GM13977 (cell line): ENCODE measurements around the gene CAPN13.
A peak's percentile ranks its signal among the peaks of the same experiment; 100 is the strongest.

Experiments used
- DNase-seq: peaks from one replicate; pipeline ENCODE4 v3.0.0; 2012; ENCODE audit warnings: low spot score
- CTCF ChIP-seq: IDR thresholded peaks from 2 replicates; pipeline ENCODE4 v1.5.1; 2012; ENCODE audit warnings: mild to moderate bottlenecking, control low read depth; ENCODE audit not compliant: insufficient read depth; ENCODE audit errors: extremely low read depth, missing control alignments
- in situ Hi-C: fragments of 300-500 bp; cut with MboI; formaldehyde crosslinking; loops from one replicate; pipeline ENCODE4 v1.12.0; 2022; ENCODE audit warnings: low sequenced_read_pairs, low pct_unique_long_range_greater_than_20kb, mixed read lengths, inconsistent platforms; ENCODE audit not compliant: unreplicated experiment

CAPN13 gene

GRCh38 chr2:30694286-30695055 lies 112.8 kb downstream of the CAPN13 start:
- TF ChIP-seq CTCF: no peak
- in situ Hi-C loops: no loop called here
- DNase-seq: no peak

DNA sequence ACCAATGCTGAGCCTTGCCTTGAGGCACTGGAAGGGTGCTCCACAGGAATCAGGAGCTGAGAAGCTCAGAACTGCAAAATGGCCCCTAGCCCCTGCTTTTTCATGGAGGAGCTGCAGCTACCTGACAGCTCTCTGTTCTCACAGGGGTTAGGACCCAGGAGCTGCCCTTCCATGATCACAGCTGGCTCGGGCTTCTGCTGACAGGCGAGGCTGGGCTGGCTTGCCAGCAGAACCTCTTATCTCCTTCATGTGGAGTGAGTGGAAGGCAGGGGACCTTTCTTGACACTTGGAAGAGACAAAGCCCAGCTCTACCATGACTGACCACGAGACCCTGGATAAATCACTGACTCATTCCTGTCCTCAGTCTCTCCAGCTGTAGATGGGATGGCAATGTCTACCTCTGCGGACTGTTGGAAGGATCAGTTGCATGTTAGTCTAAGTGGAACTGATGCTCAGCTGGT lies 113.4 kb downstream of the CAPN13 start:
- no peak for DNase-seq
- TF ChIP-seq CTCF: no peak
- in situ Hi-C loops: no loop called here

- in situ Hi-C loops: no loop called here
- no peak for DNase-seq
- TF ChIP-seq CTCF: no peak
Observed at GRCh38 chr2:30692829-30693275, 114.4 kb downstream of the CAPN13 start.

DNA sequence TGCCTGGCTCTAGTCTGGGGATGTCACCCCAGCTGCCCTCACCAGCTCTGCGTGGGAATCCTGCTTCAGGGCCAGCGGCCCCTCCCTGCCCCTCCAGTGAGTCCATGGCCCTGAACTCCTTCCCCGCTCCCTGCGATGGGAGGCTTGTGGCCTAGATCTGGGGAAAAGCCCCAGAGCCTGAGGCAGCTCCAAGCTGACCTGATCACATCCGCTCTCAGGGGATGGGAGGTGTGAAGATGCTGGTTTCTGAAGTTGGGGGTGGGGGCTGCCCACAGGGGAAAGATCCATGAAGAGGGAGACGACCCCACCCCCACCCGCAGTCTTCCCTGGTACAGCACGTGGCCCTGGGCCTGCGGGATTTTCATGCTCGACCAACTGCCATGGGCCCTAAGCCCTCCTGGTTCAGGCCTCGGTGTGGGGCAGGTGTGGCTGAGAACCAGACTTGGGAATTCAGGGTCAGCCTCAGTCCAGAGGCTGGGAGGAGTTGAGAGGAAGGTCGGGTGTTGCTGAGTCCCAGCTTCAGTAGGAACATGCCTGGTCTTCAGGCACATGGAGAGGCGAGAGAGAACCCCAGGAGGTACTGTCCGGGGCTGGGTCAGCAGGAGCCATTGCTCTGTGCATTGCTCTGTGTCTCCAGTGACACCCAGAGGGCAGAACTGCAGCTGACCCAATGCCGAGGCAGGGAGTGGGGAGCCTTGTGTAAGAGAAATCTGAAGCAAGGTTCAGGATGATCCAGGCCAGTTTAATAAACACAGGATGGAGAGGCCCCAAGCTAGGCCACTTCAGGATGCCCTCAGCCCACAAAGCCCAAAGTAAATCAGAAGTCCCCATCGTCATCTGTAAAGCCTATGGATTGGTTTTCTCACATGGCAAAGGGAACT lies 115.1 kb downstream of the CAPN13 start:
- in situ Hi-C loops: no loop called here
- peak; percentile 57 for TF ChIP-seq CTCF
- DNase-seq: no peak

GRCh38 chr2:30691091-30691947 lies 115.9 kb downstream of the CAPN13 start:
- no peak for TF ChIP-seq CTCF
- DNase-seq: no peak
- in situ Hi-C loops: no loop called here

DNA sequence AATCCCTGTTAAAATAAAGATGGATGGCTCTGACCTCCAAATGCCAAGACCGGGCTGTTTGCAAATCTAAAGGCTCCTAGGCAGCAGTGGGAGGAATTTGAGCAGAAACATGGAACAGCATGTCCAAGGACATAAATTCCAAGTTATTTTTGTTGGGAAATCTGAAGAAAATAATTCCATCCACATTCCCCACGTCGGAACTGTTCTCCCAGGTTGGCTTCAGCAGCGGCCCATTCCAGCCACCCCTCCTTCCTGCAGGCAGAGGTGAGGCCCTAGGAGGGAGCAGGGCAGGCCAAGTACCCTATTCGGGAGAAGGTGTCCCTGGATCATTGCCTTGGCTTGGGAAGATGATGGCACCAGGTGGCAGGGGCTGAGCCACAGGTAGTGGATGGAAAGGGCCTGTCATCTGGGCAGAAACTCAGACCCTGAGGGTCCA lies 117.1 kb downstream of the CAPN13 start:
- in situ Hi-C loops: no loop called here
- no peak for TF ChIP-seq CTCF
- DNase-seq: no peak
